Activated CD4-positive, alpha-beta memory T cell treated with anti-CD3 and anti-CD28 coated beads for 36 hours (primary cell): ENCODE results near the gene MRPS5. TPM values are rescaled to one million over a fixed set of nuclear protein-coding genes. Genes with fewer than 3 reads are reported as not detected.
A peak's percentile ranks its signal among the peaks of the same experiment; 100 is the strongest.

Experiments used
- CTCF ChIA-PET: fragments of 350-600 bp; sonication (Branson Sonifier 250); formaldehyde crosslinking; loops from one replicate; lab custom pipeline; 2021; ENCODE audit warnings: antibody characterized with exemption, inconsistent platforms; lab: Charles Lee
- POLR2A ChIA-PET: fragments of 350-600 bp; sonication (Branson Sonifier 250); formaldehyde crosslinking; loops from one replicate; lab custom pipeline; 2021; ENCODE audit warnings: antibody characterized with exemption; lab: Charles Lee
- DNase-seq: peaks from one replicate; pipeline ENCODE4 v3.0.0-alpha.2; 2020
- H3K27ac Mint-ChIP-seq: one replicate; pipeline ENCODE4 v1.8.0; 2021; ENCODE audit warnings: mixed read lengths
- H3K27me3 Mint-ChIP-seq: one replicate; pipeline ENCODE4 v1.8.0; 2021; ENCODE audit warnings: mixed read lengths
- H3K36me3 Mint-ChIP-seq: one replicate; pipeline ENCODE4 v1.8.0; 2021; ENCODE audit warnings: mixed read lengths
- H3K4me1 Mint-ChIP-seq: one replicate; pipeline ENCODE4 v1.8.0; 2021; ENCODE audit warnings: low read depth, mixed read lengths
- H3K4me3 Mint-ChIP-seq: one replicate; pipeline ENCODE4 v1.8.0; 2021; ENCODE audit warnings: mild to moderate bottlenecking, mixed read lengths
- H3K9me3 Mint-ChIP-seq: one replicate; pipeline ENCODE4 v1.8.0; 2021; ENCODE audit warnings: mixed read lengths
- intact Hi-C: fragments of 100-400 bp; cut with micrococcal nuclease; formaldehyde crosslinking; loops from one replicate; pipeline ENCODE4 v1.15.1; 2023
- total RNA-seq, 2 experiments: library from RNA; stranded (reverse); gene quantifications; one replicate each; pipeline ENCODE4 v1.2.3, GENCODE V29; 2021

MRPS5 gene
- total RNA-seq, 2 experiments from 2014 or later, result 79.3 to 82.3 TPM

DNA sequence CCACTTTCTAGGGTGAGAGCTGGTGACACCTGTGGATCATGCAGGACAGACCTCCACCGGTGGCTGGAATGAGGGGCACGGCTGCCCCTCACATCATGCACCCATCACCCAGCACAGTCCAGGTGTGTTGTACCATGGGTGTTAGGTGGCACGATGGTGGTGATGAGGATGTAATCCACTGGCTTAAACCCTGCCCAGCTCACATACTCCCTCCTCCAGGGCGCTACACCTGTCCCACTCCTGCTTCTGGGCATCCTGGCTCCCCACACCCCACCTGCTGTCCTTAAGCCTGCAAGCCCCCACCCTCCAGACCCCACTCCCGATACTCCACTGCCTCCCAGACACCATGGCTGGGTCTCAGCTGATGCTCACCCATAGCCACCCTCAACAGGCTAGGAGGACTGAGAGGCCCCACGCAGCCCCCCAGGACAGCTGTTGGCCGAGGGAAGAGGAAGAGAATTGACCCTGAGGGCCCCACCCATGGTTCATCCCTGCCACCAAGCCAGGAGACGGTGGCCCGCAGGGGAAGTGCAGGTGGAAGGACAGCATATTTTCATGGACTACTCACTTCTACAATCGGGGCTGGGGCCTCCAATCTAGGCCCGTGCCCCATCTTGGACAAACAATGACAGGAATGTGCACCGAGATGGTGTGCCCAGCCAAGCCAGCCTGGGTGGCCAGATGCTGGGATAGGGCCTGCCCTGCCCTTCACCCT lies 61.8 kb downstream of the MRPS5 start:
- intact Hi-C loops, result no loop called here
- DNase-seq, result no peak
- Mint-ChIP-seq H3K36me3 (no peaks in the 10 kb centered on the region), H3K4me1 (peaks cover 46% of the 10 kb centered on the region), H3K27ac (no peak overlapping the region), H3K9me3 (no peaks in the 10 kb centered on the region), H3K4me3 (no peak overlapping the region), H3K27me3 (no peaks in the 10 kb centered on the region)
- CTCF ChIA-PET, result interaction anchor here (15.1 kb wide), 1 partner anchor 17 kb away, joined by 156 read pairs; no protein-coding TSS in a partner anchor
- POLR2A ChIA-PET, result no interaction called here

GRCh38 chr2:95058989-95059641 lies 62.5 kb downstream of the MRPS5 start:
- Mint-ChIP-seq H3K4me1 (peaks cover 53% of the 10 kb centered on the region), H3K27me3 (no peaks in the 10 kb centered on the region), H3K27ac (no peak overlapping the region), H3K4me3 (no peak overlapping the region), H3K9me3 (no peaks in the 10 kb centered on the region), H3K36me3 (no peaks in the 10 kb centered on the region)
- peak; percentile 1 for DNase-seq
- CTCF ChIA-PET, result interaction anchor here (15.1 kb wide), 1 partner anchor 17 kb away, joined by 156 read pairs; no protein-coding TSS in a partner anchor
- POLR2A ChIA-PET, result no interaction called here
- intact Hi-C loops, result no loop called here

- no peaks in the 10 kb centered on the region for H3K9me3 Mint-ChIP-seq
- no peaks in the 10 kb centered on the region for H3K27me3 Mint-ChIP-seq
- ChIA-PET POLR2A (no interaction called here), CTCF (interaction anchor here (15.1 kb wide), 1 partner anchor 18 kb away, joined by 156 read pairs; no protein-coding TSS in a partner anchor)
- H3K4me1 Mint-ChIP-seq, result peaks cover 51% of the 10 kb centered on the region
- no peak overlapping the region for H3K4me3 Mint-ChIP-seq
- no peak overlapping the region for H3K27ac Mint-ChIP-seq
- peaks cover 2% of the 10 kb centered on the region for H3K36me3 Mint-ChIP-seq
- DNase-seq, result peak; percentile 3
- intact Hi-C loops, result no loop called here
Measured at GRCh38 chr2:95058466-95058988, 63.1 kb downstream of the MRPS5 start.

DNA sequence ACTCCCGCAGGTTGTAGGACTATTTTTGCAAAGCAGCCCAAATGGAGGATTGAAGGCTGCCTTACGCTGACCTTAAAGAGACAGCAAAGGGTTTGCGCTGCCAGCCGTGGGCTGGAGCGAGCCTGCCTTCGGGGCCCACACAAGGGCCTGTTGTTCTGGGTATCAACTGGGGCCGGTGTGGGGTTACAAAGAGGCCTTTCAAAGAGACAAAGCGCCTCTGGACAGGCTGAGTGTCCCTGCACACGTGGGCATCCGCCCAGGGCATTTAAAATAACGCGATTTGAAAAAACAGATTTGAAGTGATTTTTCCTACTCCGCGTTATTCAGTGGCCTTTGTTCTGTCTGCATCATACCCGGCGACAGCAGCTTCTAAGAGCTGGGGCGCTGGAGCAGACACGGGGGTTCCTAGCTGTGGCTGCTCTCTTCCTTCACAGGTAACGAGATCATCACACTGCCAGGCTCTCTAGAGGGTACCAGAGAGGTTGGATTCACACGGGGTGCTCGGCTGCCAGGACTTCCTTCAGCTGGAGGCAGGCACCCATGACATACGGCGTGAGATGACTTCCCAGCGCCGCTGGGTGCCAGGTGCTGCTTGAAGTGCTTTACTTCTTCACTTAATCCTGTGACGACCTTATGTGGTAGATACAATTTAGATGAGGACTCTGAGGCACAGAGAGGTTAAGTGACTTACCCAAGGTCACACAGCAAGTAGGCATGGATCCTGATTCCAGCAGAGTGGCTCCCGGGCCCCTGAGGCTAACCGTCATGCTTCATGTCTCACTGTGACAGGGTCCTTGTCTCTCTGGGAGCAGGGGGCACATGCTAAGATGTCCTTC lies 63.9 kb downstream of the MRPS5 start:
- Mint-ChIP-seq H3K9me3 (no peaks in the 10 kb centered on the region), H3K4me1 (peaks cover 47% of the 10 kb centered on the region), H3K36me3 (peaks cover 3% of the 10 kb centered on the region), H3K27ac (no peak overlapping the region), H3K4me3 (no peak overlapping the region), H3K27me3 (no peaks in the 10 kb centered on the region)
- intact Hi-C loops, result no loop called here
- DNase-seq, result peak; percentile 5
- CTCF ChIA-PET, result interaction anchor here (15.1 kb wide), 1 partner anchor 19 kb away, joined by 156 read pairs; no protein-coding TSS in a partner anchor
- POLR2A ChIA-PET, result interaction anchor here (1.4 kb wide), 1 partner anchor 15 kb away, joined by 3 read pairs; no protein-coding TSS in a partner anchor

GRCh38 chr2:95056461-95057459 lies 64.8 kb downstream of the MRPS5 start:
- no peaks in the 10 kb centered on the region for H3K9me3 Mint-ChIP-seq
- H3K27me3 Mint-ChIP-seq, result no peaks in the 10 kb centered on the region
- DNase-seq, result peak; percentile 5
- no peak overlapping the region for H3K27ac Mint-ChIP-seq
- H3K4me1 Mint-ChIP-seq, result peaks cover 38% of the 10 kb centered on the region
- no peak overlapping the region for H3K4me3 Mint-ChIP-seq
- peaks cover 9% of the 10 kb centered on the region for H3K36me3 Mint-ChIP-seq
- POLR2A ChIA-PET, result interaction anchor here (1.4 kb wide), 1 partner anchor 16 kb away, joined by 3 read pairs; no protein-coding TSS in a partner anchor
- intact Hi-C loops, result no loop called here
- CTCF ChIA-PET, result interaction anchor here (7.3 to 15.1 kb wide), 2 partner anchors 20 to 33 kb away, joined by 89 to 156 read pairs; partner anchors contain the start of gene MAL

DNA sequence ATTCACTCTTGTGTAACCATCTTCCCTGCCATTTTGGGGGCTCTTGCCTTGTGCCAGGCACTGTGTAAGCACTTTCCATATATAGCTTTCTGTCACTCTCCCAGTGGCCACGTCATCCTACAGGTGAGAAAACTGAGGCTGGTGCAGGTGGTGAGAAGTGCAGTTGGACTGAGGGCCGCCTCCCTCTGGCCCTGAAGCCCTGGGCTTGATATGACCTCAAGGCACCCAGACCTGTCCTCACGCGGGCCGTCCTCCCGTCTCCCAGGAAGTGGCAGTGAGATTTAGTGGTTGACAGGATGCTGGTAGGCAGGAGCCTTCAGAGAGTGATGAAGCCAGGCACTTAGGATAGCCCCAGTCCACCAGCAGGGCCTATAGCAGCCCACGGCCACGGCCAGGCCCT lies 65.6 kb downstream of the MRPS5 start:
- Mint-ChIP-seq H3K4me3 (no peak overlapping the region), H3K36me3 (peaks cover 15% of the 10 kb centered on the region), H3K9me3 (no peaks in the 10 kb centered on the region), H3K27ac (no peak overlapping the region), H3K27me3 (no peaks in the 10 kb centered on the region), H3K4me1 (peaks cover 39% of the 10 kb centered on the region)
- no peak for DNase-seq
- CTCF ChIA-PET, result interaction anchor here (7.3 to 15.1 kb wide), 2 partner anchors 20 to 32 kb away, joined by 89 to 156 read pairs; partner anchors contain the start of gene MAL
- intact Hi-C loops, result no loop called here
- POLR2A ChIA-PET, result interaction anchor here (1.4 kb wide), 1 partner anchor 17 kb away, joined by 3 read pairs; no protein-coding TSS in a partner anchor

DNA sequence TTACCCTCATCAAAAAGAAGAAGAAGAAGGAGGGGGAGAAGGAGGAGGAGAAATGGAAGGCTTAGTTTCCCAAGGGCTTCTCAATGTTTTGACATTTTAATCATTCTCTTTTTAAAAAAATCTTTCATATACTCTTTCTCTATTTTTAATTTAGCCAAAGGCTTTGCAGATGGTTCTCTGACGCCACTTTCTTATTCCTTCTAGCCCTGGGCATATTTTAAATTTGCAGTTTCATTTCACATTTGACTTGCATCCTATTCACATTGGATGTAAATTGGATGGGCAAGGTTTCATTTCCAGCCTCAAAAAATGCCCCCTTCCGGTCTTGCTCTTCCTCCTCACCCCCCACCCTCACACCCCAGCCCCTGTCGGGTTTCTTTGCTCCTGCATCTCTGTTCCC lies 66.3 kb downstream of the MRPS5 start:
- no peak for DNase-seq
- Mint-ChIP-seq H3K27me3 (no peaks in the 10 kb centered on the region), H3K9me3 (no peaks in the 10 kb centered on the region), H3K27ac (peak overlapping the region; percentile 59), H3K36me3 (peaks cover 16% of the 10 kb centered on the region), H3K4me1 (peaks cover 47% of the 10 kb centered on the region), H3K4me3 (no peak overlapping the region)
- intact Hi-C loops, result no loop called here
- POLR2A ChIA-PET, result interaction anchor here (1.3 kb wide), 1 partner anchor 14 kb away, joined by 4 read pairs; no protein-coding TSS in a partner anchor
- CTCF ChIA-PET, result interaction anchor here (1.2 to 15.1 kb wide), 5 partner anchors 15 to 66 kb away, joined by 3 to 156 read pairs (median 6); partner anchors contain the start of genes MAL and MRPS5

GRCh38 chr2:95054016-95054415 lies 67.6 kb downstream of the MRPS5 start:
- H3K36me3 Mint-ChIP-seq, result peaks cover 16% of the 10 kb centered on the region
- no peaks in the 10 kb centered on the region for H3K27me3 Mint-ChIP-seq
- ChIA-PET POLR2A (interaction anchor here (0.6 to 1.9 kb wide), 5 partner anchors 9 to 32 kb away, joined by 3 to 7 read pairs (median 4); no protein-coding TSS in a partner anchor), CTCF (interaction anchor here (1.2 to 15.1 kb wide), 9 partner anchors 9 to 68 kb away, joined by 3 to 156 read pairs (median 6); partner anchors contain the start of genes MAL and MRPS5)
- no peak overlapping the region for H3K27ac Mint-ChIP-seq
- peaks cover 56% of the 10 kb centered on the region for H3K4me1 Mint-ChIP-seq
- no peak overlapping the region for H3K4me3 Mint-ChIP-seq
- no peak for DNase-seq
- H3K9me3 Mint-ChIP-seq, result no peaks in the 10 kb centered on the region
- intact Hi-C loops, result no loop called here

GRCh38 chr2:95053543-95053942 lies 68.1 kb downstream of the MRPS5 start:
- DNase-seq, result no peak
- H3K4me3 Mint-ChIP-seq, result no peak overlapping the region
- H3K4me1 Mint-ChIP-seq, result peaks cover 56% of the 10 kb centered on the region
- no peaks in the 10 kb centered on the region for H3K27me3 Mint-ChIP-seq
- ChIA-PET CTCF (interaction anchor here (1.2 to 15.1 kb wide), 7 partner anchors 10 to 67 kb away, joined by 3 to 156 read pairs (median 12); partner anchors contain the start of gene MAL), POLR2A (interaction anchor here (1.0 to 1.9 kb wide), 3 partner anchors 9 to 31 kb away, joined by 3 to 7 read pairs (median 4); no protein-coding TSS in a partner anchor)
- H3K36me3 Mint-ChIP-seq, result peaks cover 16% of the 10 kb centered on the region
- no peak overlapping the region for H3K27ac Mint-ChIP-seq
- intact Hi-C loops, result loop anchor here (1.0 to 2.0 kb wide), 2 partner anchors 15 to 31 kb away; no protein-coding TSS in a partner anchor
- H3K9me3 Mint-ChIP-seq, result no peaks in the 10 kb centered on the region
